ENCODE measurements around the gene LRRC19. TPM values are rescaled to one million over a fixed set of nuclear protein-coding genes. Genes with fewer than 3 reads are reported as not detected.

The LRRC19 gene
- total RNA-seq, 2 experiments from 2014 or later, result not detected

Other genes starting within 250 kb of the LRRC19 start
- gene CAAP1, start 112.9 kb downstream of the LRRC19 start, total RNA-seq, result 10 to 100 TPM; 11.4 to 12.8 TPM
- 10 to 100 TPM; 30.1 to 34.1 TPM for gene PLAA, start 58.4 kb downstream of the LRRC19 start, total RNA-seq
- gene IFT74, start 49.3 kb downstream of the LRRC19 start, total RNA-seq, result 1 to 10 TPM; 7.3 to 7.7 TPM
- not detected for gene TEK, start 103.6 kb upstream of the LRRC19 start, total RNA-seq

Measured in CD4-positive, alpha-beta T cell (primary cell).